OCI-LY3 (cell line): ENCODE measurements around the gene DNMBP.

ENCODE experiments used
- CTCF ChIP-seq: fragments of 200-600, 300-600 bp; sonication (generic); IDR thresholded peaks from 2 replicates; pipeline ENCODE4 v1.5.1; 2014; ENCODE audit warnings: antibody characterized with exemption, low read length, low read depth
- EZH2phosphoT487 ChIP-seq: fragments of 200-600 bp; shearing (Covaris generic); IDR thresholded peaks from 2 replicates; pipeline ENCODE4 v1.6.1; 2018; ENCODE audit warnings: antibody characterized with exemption, mixed run types, low read depth

- TF ChIP-seq CTCF, result no peak
- TF ChIP-seq EZH2phosphoT487, result no peak
Observed at GRCh38 chr10:99975942-99976809, 33.6 kb downstream of the DNMBP start.
